Activated naive CD4-positive, alpha-beta T cell treated with anti-CD3 and anti-CD28 coated beads, Interleukin-2, amount 10 ng/mL, durations not matched to agents 7 days and 5 days (primary cell): ENCODE results near the gene ARV1.
"Not testable (repeated sequence)": the region's sequence is repeated elsewhere in the genome, so short reads cannot be mapped to it uniquely, and the experiment has no call there.

Experiments used
- CTCF ChIA-PET: fragments of 350-600 bp; sonication (Branson Sonifier 250); formaldehyde crosslinking; loops from one replicate; lab custom pipeline; 2021; ENCODE audit warnings: antibody characterized with exemption; lab: Charles Lee
- DNase-seq: peaks from one replicate; pipeline ENCODE4 v3.0.0-alpha.2; 2020
- H3K27ac Mint-ChIP-seq: one replicate; pipeline ENCODE4 v1.8.0; 2021; ENCODE audit warnings: mild to moderate bottlenecking, moderate library complexity, mixed read lengths
- H3K27me3 Mint-ChIP-seq: one replicate; pipeline ENCODE4 v1.8.0; 2021; ENCODE audit warnings: mild to moderate bottlenecking, mixed read lengths
- H3K36me3 Mint-ChIP-seq: one replicate; pipeline ENCODE4 v1.8.0; 2021; ENCODE audit warnings: mixed read lengths
- H3K4me1 Mint-ChIP-seq: one replicate; pipeline ENCODE4 v1.8.0; 2021; ENCODE audit warnings: mixed read lengths
- H3K4me3 Mint-ChIP-seq: one replicate; pipeline ENCODE4 v1.8.0; 2021; ENCODE audit warnings: mild to moderate bottlenecking, moderate library complexity, mixed read lengths
- H3K9me3 Mint-ChIP-seq: one replicate; pipeline ENCODE4 v1.8.0; 2021; ENCODE audit warnings: mixed read lengths

The ARV1 gene

DNA sequence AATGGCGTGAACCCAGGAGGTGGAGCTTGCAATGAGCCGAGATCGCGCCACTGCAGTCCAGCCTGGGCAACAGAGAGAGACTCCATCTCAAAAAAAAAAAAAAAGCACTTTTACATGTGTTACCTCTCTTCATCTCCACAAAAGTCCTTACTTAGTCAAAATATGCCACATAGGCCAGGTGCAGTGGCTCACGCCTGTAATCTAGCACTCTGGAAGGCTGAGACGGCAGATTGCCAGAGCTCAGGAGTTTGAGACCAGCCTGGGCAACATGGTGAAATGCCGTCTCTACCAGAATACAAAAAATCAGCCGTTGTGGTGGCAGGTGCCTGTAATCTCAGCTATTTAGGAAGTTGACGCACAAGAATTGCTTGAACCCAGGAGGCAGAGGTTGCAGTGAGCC, 69.5 kb downstream of the ARV1 start:
- CTCF ChIA-PET, H3K4me1 Mint-ChIP-seq: not testable (repeated sequence)
- H3K27me3 Mint-ChIP-seq = peaks cover 40% of the 10 kb centered on the region

DNA sequence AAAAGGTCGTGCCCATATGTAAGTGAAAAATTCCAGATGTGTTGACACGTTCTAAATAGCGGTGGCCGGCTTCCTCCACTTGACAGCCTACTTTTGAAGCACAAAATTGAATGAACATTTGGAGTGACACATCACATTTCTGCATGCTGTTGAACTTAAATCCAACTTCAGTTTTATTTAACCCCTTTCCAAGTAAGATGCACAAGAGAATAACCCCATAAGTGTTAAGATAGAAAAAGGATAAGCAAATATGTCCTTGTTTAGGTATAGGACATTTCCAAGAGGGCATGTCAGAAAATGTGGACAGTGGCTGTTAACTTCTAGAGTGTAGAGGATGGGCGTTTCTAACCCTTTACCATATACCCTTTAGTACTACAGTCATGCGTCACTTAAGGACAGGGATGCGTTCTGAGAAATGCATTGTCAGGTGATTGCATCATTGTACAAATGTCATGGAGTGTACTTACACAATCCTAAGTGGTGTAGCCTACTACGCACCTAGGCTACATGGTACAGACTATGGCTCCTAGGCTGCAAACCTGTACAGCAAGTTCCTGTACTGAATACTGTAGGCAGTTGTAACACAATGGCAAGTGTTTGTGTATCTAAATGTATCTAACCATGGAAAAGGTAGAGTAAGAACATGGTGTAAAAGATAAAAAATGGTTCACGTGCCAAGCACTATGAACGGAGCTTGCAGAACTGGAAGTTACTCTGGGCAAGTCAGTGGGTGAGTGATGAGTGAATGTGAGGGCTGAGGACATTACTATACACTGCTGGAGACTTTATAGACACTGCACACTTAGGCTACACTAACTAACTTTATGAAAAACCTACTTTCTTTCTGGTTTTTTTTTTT, 70.5 kb downstream of the ARV1 start:
- Mint-ChIP-seq H3K36me3 (no peaks in the 10 kb centered on the region), H3K27ac (no peak overlapping the region), H3K27me3 (peaks cover 36% of the 10 kb centered on the region), H3K4me3 (no peak overlapping the region), H3K4me1 (peaks cover 15% of the 10 kb centered on the region), H3K9me3 (peaks cover 7% of the 10 kb centered on the region)
- CTCF ChIA-PET = no interaction called here
- DNase-seq = no peak

More for the DNA sequence above, 69.5 kb downstream of the ARV1 start:
- not testable (repeated sequence) for H3K27ac Mint-ChIP-seq, H3K36me3 Mint-ChIP-seq, DNase-seq, H3K9me3 Mint-ChIP-seq, H3K4me3 Mint-ChIP-seq
